Activated CD4-positive, CD25-positive, alpha-beta regulatory T cell treated with anti-CD3 and anti-CD28 coated beads, Interleukin-2, amount 50 U/mL, for 24 hours (primary cell): Measurements from ENCODE around the gene NPAS2.

ENCODE experiments used
- ATAC-seq, 2 donors: fragments of 150-1000 bp; cut with Tn5 transposase; one replicate each; pipeline ENCODE4 v1.10.0; 2021; ENCODE audit warnings: mild to moderate bottlenecking in 1 of 2, moderate library complexity in 1 of 2

NPAS2 gene, protein sequence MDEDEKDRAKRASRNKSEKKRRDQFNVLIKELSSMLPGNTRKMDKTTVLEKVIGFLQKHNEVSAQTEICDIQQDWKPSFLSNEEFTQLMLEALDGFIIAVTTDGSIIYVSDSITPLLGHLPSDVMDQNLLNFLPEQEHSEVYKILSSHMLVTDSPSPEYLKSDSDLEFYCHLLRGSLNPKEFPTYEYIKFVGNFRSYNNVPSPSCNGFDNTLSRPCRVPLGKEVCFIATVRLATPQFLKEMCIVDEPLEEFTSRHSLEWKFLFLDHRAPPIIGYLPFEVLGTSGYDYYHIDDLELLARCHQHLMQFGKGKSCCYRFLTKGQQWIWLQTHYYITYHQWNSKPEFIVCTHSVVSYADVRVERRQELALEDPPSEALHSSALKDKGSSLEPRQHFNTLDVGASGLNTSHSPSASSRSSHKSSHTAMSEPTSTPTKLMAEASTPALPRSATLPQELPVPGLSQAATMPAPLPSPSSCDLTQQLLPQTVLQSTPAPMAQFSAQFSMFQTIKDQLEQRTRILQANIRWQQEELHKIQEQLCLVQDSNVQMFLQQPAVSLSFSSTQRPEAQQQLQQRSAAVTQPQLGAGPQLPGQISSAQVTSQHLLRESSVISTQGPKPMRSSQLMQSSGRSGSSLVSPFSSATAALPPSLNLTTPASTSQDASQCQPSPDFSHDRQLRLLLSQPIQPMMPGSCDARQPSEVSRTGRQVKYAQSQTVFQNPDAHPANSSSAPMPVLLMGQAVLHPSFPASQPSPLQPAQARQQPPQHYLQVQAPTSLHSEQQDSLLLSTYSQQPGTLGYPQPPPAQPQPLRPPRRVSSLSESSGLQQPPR

DNA sequence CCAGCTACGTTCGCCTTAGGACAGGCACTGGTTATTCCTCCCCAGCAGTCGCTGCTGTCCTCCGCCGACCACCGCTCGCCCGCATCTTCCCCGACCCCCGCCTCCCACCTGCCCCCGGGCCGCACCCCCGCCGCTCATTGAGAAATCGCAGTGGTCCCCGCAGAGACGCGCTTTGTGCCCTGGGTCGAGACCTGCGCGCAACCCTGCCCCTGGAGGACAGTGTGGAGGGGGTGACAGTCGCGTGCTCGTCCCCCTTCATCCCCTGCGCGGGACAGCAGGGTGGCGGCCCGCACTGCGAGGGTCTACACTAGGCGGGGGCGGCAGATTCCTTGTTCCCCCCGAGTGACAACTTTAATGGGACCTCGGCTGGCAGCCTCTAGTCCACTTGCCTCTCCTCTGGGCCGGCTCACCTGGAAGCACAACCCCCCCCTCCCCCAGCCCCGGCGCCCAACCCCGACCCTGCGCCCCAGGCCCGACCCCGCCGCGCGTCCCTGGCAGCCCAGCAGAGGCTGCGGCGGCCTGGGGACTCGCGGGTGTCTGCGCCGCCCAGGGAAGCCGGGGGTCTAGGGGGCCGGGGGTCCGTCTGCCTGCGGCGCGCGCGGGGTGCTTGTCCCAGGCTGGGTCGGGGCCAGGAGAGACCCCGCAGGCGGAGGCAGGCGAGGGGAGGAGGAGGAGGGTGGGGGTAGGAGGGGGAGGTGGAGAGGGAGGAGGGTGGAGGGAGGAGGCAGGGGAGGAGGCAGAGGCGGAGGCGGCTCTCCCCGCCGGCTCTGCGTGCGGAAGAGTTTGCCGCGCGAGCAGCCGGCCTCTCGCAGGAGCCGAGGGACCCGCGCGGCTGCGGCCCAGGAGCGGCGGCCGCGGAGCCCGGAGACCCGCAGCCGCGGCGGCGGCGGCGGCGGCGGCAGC, at the start of gene NPAS2:
TSS of gene NPAS2 (plus strand) at position 770 of the 903 bp plus-strand sequence. CDS start 84,616 bp downstream, outside the sequence.
- peak; percentile 10 to 13 for ATAC-seq

DNA sequence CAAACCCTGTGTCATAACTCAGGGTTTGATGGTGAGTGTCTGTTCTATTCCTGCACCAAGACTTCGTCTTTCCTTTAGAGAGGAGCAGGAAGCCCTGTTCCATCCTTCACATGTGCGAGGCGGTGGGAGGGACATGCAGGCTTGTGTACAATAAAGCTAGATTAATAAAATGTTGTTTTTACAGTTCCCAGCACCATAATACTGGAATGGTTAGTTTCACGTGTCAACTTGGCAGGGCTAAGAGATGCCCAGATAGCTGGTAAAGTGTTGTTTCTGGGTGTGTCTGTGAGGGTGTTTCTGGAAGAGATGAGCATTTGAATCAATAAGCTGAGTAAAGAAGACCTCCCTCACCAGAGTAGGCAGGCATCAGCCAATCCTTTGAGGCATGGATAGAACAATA, 48.8 kb upstream of the NPAS2 start:
- no peak for ATAC-seq

DNA sequence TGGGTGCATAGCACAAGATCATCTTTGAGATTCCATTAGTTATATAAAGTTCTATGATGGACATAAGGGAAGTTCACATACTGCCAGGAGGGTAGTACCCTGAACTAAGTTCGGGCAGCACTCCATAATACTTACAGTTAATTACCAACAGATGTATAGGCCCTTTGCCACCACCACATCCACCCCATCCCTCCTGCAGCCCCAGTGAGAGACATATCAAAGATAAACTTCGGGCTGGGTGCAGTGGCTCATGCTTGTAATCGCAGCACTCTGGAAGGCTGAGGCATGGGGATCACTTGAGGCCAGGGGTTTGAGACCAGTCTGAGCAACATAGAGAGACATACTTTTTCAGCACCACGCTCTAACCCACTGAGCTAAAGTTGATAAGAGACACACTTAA, 46.4 kb upstream of the NPAS2 start:
- ATAC-seq, result no peak

DNA sequence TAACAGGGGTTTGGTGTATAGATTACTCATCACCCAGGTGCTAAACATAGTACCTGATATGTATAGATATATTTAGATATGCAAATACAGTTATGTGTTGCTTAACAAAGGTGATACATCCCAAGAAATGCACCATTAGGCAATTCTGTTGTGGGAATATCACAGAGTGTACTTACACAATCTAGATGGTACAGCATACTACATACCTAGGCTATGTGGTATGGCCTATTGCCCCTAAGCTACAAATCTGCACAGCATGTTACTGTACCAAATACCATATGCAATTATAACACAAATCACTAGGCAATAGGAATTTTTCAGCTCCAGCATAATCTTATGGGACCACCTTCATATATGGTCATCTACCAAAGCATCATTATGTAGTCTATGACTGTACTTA, 43.5 kb upstream of the NPAS2 start:
- no peak for ATAC-seq

DNA sequence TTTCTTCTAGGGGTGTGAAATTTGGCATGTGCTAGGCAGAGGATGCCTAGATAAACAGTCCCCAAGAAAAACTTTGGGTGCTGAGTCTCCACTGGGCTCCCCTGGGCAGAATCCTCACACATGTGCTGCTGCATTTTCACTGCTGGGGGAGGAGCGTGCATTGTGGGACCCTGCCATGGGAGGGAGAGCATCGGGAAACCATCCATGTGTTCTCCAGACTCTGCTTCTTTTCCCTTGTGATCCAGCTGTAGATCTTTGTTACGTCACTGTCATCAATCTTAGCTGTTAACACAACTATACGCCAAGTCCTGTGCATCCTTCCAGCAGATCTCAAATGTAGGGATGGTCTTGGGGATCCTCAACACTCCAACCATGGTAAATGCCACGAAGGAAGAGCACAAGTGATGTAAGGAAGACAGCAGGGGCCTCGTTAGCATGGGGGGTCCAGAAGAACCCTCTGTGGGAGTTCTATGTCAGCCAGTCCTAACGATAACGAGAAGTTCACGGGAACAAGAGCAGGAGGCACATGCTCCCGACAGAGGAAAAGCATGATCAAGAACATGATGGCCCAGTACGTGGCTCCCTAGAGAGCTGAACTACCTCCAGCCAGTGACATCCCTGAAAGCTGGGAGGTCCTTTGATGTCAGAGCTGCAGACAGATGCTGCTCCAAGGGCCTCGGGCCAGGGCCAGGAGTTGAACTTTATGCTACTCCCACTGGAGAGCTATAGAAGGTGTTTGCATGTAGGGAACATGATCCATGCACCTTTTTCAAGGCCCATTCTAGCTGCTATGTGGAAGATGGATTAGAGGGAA, 41.1 kb upstream of the NPAS2 start:
- no peak for ATAC-seq

DNA sequence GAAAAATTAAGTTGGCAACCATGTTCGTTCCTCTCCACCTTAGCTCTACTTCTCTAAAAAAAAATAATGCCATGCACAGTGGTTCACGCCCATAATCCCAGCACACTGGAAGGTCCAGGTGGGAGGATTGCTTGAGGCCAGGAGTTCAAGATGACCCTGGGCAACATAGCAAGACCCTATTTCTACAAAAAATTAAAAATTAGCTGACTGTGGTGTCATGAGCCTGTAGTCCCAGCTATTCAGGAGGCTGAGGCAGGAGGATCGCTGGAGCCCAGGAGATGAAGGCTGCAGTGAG, 40.1 kb upstream of the NPAS2 start:
- ATAC-seq, result no peak

DNA sequence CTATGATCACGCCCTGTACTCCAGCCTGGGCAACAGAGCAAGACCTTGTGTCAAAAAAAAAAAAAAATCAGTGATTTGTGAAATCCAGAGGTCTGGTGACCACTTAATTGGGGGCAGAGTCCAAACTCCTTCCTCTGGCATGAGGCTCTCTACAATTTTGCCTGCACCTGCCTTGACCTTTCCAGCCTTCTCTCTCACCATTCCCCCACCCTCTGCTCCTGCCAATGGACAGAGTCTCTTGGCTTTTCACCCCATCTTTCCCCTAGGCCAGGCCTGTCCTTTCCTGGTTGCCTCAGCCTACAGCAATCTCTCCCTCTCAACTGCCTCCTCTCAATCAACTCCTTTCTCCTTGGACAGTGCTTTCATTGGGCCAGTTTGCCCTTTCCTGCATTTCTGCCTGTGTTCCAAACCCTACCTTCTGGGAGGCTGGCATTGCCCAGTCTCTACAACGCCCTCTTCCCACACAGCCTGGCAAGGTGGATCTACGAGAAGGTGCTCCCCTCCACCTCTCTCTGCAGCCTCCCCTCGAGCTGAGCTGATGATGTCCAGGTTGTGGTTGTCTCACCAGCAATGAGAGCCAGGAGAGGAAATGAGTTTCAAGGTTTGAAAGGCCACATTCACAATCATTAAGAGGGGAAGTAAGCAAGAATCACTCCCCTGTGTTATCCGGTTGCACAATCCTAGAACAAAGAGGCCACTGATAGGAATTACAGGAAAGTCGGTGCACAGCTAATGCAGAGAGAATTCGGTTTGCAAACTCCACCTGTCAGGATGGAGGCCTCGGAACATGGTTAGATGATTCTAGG, 39.5 kb upstream of the NPAS2 start:
- no peak for ATAC-seq

DNA sequence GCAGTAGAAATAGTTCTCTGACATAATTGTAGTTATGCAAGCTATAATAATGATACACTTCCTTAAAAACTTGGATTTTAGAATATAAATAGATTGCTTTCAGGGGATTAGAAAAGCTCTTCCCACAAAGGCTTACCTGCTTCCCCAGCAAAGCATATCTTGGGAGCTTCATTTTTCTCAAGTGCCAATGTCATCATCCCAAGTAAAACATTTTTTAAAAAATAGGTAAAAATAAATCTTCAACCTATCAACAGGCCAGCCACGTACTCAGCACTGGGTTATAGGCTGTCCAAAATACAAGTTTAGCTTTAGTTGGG, 39.0 kb upstream of the NPAS2 start:
- no peak for ATAC-seq

DNA sequence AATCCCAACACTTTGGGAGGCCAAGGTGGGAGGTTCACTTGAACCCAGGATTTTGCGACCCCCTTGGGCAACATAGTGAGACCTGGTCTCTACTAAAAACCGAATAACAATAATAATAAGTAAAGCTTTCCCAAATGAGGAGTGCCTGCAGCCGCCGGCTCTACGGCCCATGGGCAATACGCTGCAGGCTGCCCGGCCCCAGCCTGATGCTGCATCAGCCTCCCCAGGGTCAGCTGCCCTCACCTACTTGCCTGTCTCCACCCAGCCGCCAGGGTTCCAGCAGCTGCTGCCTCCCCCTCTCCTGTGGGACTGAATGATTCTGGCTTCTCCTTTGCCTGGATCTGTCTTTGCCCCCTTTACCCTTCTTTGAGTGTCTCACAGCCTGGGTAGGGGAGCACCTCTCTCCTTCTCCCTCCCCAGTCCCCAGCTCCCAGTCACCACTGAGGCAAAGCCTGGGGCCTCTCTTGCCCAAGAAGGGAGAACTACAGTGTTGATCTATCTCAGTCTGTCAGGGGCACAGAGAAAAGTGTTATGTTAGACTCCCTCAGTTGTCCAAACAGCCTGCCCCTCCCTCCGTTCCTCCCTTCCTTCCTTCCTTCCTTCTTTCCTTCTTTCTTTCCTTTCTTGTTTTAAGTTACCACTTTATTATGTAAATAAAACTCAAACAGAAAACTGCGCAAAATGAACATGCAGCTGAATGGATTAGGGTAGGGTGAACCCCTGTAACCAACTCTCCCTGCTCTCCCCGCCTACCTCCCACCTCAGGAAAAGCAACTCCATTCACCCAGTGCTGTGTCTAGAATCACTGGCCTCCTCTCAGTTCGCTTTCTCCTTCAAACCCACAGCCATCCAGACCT, 38.2 kb upstream of the NPAS2 start:
- no peak for ATAC-seq

DNA sequence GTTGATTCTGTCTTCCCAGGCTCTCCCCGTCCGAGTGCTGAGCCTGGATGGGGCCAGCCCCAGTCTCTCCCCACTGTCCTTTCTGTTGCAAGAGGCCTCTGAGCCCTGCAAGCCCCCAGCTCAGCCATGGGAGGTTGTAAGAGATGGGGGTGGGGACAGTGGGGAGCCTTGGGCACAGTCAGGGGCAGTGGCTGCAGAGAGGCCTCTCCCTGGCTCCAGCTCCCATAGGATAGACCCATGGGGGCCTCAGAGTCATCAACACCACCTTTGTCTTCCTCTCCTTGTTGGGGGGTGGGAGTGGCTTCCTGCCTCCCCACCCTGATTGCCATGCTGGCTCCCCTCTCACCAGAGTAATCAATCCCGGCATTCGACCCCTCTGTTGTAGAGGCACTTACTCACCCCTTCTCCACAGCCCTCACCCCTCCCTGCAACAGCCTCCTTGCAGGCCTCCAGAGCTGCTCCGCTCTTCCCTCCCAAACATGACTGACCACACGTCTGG, 37.5 kb upstream of the NPAS2 start:
- no peak for ATAC-seq

DNA sequence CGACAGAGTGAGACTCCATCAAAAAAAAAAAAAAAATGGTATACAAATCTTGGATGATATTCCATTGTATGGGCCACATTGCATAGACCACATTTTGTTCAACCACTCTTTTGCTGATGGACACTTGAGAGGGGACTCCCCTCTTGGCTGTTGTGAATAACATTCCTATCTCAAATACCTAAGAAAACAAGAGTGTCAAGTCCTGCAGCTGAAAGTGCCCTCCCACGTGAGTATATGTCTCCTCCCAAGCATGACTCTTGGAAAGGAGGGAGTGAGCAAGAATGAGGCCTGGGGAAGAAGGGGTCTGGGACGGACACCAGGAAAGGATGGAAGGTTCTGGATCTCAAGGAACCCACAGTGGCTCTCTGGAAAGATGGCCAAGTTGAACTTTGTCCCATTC, 36.0 kb upstream of the NPAS2 start:
- no peak for ATAC-seq

DNA sequence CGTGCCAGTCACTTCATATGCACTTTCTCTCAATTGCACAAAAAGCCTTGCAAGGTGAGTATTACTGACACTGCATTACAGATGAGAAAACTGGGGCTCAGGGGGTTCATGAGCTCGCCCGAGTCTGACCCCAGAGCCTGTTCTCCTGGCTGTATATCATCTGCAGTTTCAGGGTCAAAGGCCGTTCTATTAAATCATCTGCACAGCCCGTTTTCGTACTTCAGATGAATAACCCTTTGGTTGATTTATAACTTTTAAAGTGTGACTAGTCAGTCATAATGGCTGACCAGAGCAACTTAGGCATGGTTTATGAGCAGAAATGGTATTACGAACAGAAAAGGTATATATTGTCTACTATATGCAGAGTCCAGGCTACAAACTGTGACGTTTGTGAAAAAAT, 35.3 kb upstream of the NPAS2 start:
- ATAC-seq, result no peak

DNA sequence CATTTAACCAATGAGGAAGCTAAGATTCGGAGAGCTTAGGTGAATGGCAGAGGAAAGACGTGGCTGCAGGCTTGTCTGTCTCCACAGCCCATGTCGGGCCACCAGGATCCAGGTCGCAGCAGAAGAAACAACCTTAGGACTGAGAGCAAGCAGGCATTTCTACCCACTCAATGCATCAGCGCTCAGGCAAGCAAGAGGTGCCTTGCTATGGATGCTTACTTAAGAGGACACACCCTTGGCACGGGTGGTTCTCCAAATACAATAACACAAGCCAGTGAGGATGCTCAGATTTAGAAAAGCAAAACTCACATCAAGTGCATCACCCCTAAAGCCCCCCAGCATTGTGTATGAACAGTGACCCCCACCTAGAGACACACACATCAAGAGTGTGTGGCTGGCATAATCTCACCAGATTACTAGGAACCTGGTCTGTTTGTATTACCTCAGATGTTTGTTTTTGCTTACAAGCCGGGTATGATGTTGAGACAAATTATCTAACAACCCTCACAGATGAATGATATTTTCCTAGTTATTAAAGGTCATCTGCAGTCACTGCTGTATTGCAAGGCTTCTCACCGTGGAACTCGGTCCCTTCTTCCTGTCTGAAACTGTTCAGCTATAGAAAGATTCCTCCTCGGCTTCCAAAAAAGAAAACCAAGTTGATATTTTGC, 34.2 kb upstream of the NPAS2 start:
- ATAC-seq, result no peak

DNA sequence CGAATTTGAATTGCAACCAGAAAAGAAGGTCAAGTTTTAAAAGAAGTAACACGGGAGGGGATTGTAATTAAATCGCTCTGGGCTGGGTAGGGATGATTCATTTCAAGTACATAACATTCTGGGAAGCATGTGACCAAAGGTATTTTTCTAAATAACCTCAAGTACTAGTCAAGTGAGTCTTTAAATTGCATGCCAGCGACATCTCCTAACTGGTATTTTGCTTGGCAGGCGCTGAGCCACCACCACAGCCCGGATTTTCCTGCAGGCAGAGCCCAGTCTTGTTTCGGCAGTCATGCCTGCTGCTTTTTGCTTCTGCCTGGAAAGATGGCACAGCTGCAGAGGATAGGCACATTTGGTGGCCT, 33.7 kb upstream of the NPAS2 start:
- no peak for ATAC-seq

DNA sequence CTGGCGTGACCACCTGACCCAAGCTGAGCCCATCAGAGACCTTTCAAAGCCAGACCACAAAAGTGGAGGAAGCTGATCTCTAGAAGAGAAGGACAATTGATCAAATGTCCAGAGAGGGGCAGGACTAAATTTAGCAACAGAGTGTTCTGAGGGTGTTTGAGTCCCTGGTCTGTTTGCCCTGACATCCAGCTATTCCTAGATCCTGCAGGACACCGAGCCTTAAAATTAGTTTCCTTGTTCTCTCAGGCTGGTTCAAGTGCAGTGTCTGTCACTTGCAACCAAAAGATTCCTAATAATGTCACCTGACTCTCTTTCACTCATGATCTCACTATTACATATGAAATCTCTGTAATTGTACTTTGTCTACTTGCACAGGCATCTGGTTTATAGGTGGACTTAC, 33.0 kb upstream of the NPAS2 start:
- no peak for ATAC-seq

DNA sequence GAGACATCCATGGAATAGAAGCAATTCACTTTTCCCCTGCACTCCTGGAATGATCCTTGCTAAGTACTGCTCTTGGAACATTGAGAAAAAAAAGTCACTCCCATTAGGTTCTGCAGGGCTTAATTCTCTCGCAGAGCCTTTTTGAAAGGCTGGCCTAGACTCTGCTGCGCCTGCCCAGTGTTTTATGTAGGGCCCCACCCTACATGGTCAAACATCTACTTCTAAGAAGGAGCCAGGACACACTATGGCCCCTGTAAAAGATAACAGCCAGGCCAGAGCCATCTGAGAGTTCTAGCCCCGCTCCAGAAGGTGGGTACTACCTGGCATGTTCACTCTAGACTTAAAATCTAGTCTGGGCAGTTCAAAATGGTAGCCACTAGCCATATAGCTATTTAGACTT, 30.6 kb upstream of the NPAS2 start:
- no peak for ATAC-seq

DNA sequence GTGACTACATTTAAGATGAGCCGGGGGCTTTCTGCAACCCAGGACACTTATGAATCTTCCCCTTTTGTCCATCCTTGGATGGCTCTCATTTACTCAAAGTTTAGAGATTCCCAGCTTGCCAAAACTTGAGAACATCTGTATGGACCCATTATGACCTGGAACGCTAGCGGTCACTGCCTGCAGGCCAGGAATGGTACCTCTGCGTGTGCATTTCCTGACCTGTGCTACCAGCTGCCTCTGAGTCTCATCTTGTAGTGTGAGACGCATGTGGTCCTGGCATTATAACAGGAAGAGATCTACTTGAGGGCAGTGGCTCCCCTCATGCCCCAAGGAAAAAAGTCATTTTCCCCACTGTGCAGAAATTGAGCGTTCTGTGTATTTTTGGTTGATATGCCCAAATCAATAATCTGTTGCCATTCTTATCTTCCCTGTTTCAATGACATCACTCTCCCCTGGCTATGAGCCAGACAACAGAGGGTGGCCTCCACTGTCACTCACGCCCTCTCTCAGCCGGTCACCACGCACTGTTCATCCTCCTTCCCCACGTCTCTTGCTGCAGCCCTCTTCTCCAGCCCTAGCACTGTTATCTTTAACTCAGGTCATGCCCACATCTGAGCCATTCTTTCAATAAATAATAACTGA, 28.5 kb upstream of the NPAS2 start:
- ATAC-seq, result no peak

DNA sequence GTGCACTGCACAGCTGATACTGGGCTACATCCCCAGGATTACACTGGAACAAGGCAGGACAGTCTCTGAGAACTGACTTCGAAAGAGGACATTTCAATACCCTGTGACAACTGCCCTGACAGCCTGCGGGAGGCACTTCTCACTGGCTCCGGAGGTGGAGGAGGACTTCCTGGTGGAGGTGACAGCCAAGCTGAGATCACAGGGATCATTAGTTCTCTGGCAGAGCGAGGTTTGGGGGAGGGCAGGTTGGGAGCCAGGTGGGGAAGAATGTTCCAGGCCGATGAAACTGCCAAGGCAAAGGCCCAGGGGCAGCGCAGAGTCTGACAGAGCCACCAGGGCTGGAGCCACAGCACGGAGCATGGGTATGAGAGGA, 28.0 kb upstream of the NPAS2 start:
- no peak for ATAC-seq

DNA sequence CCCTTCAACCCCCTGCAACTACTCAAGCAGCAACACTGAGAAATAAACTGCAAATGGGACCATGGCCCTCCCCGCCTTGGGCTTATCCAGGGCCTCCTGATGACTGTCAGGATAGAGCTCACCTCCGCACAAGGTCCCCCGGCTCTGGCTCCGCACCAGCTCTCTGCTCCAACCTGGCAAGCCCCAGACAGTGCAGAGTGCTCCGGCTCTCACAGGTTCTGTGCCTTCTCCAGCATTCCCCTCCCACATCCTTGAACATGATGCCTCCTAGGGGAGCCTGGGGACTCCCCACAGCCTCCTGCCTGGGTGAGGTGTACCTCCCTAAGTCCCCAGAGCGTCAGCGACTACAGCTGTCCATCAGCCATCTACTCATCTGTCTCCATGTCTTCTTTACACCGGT, 26.7 kb upstream of the NPAS2 start:
- ATAC-seq, result no peak

DNA sequence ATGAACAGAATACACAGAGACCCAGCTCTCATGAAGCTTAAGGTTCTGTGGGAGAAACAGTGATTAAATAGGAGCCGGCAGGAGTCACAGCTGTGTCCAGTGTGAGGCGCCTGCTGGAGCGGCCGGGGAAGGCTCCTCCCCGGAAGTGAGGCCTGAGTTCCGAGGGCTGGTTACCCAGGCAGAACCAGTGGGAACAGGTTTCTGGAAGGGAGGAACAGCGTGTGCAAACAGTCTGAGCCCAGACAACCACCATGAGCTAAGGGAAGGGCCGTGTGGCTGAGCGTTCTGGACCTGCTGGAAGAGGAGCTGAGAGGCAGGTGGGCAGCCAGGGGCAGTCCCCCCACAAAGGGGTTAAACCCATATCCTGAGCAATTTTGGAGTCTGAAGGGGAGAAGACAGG, 26.0 kb upstream of the NPAS2 start:
- no peak for ATAC-seq
